ENCODE results near the gene ARHGEF9. TPM values are rescaled to one million over a fixed set of nuclear protein-coding genes. Genes with fewer than 3 reads are reported as not detected.

The ARHGEF9 gene
- total RNA-seq, 2 experiments from 2014 or later, result 16.5 to 19.4 TPM

DNA sequence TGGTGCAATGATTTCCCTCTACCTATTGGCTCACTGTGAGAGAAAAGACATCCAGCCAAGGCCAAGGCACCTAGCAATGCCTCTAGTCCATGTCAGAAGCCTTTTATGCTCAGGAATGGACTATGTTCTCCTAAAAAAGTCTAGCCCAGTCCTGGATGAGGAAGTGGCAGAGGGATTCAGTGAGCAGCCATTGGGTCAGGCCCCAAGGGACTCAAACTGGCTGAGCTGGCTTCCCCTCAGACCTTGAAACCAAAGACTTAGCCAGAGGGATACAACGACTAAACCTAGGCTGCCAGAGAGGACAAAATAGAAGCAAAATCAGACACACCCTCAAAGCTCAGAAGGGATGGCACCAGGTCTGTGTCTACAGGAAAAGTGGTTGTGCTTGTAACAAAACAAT is 49.1 kb downstream of the ARHGEF9 start:
- ChIA-PET CTCF (no interaction called here), POLR2A (no interaction called here)
- H3K9me3 Mint-ChIP-seq, result no peaks in the 10 kb centered on the region
- H3K4me1 Mint-ChIP-seq (ENCODE audit: low read depth), result peaks cover 21% of the 10 kb centered on the region
- intact Hi-C loops (cut with micrococcal nuclease), result no loop called here
- H3K27ac Mint-ChIP-seq, result no peak overlapping the region
- ATAC-seq, result no peak
- no peak overlapping the region for H3K4me3 Mint-ChIP-seq
- H3K27me3 Mint-ChIP-seq, result no peaks in the 10 kb centered on the region
- no peaks in the 10 kb centered on the region for H3K36me3 Mint-ChIP-seq (ENCODE audit: low read depth)
- no peak for DNase-seq
- TF ChIP-seq, protein P1, sequence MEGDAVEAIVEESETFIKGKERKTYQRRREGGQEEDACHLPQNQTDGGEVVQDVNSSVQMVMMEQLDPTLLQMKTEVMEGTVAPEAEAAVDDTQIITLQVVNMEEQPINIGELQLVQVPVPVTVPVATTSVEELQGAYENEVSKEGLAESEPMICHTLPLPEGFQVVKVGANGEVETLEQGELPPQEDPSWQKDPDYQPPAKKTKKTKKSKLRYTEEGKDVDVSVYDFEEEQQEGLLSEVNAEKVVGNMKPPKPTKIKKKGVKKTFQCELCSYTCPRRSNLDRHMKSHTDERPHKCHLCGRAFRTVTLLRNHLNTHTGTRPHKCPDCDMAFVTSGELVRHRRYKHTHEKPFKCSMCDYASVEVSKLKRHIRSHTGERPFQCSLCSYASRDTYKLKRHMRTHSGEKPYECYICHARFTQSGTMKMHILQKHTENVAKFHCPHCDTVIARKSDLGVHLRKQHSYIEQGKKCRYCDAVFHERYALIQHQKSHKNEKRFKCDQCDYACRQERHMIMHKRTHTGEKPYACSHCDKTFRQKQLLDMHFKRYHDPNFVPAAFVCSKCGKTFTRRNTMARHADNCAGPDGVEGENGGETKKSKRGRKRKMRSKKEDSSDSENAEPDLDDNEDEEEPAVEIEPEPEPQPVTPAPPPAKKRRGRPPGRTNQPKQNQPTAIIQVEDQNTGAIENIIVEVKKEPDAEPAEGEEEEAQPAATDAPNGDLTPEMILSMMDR (IDR thresholded peaks at IDR 0.05), result no peak

DNA sequence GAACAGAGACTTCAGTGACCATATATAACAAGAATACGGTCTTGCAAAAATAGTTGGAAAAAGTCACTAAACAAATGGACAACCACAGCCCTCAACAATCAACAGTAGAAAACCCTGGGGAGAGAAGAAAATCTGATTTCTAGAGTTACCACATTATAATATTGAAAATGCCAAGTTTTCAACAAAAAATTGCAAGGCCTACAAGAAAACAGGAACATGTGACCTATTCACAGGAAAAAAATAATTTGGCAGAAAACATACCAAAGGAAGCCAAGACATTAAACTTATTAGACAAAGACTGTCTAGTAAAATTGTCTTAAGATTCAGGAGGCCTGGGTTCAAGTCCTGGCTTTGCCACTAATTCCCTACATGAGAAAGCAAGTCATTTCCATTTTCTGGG is 64.7 kb downstream of the ARHGEF9 start:
- ATAC-seq (no peak), DNase-seq (no peak)
- TF ChIP-seq, protein P1 (IDR thresholded peaks at IDR 0.05), result no peak
- H3K4me1 Mint-ChIP-seq (ENCODE audit: low read depth), result peaks cover 13% of the 10 kb centered on the region
- no peaks in the 10 kb centered on the region for H3K27me3 Mint-ChIP-seq
- H3K36me3 Mint-ChIP-seq (ENCODE audit: low read depth), result peaks cover 24% of the 10 kb centered on the region
- ChIA-PET CTCF (no interaction called here), POLR2A (no interaction called here)
- H3K9me3 Mint-ChIP-seq, result no peaks in the 10 kb centered on the region
- intact Hi-C loops (cut with micrococcal nuclease), result no loop called here
- no peak overlapping the region for H3K4me3 Mint-ChIP-seq
- no peak overlapping the region for H3K27ac Mint-ChIP-seq

DNA sequence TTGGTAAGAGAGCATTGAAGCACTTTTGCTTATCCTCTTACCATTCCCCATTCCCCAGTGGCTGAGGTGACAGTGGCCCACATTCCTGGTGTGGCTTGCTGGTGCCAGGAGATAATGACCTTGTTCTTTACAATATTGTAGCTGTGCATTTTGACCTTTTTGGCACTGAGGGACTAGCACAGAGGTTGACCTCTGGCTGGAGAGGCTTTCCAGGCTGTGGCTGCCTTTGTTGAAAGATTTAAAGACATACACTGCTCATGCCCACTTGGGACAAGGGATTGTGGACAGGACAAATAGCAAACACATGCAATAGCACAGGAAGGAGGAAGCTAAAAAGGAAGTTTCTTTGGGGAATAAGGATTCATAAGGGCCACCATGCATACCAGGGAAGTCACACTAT is 65.4 kb downstream of the ARHGEF9 start:
- Mint-ChIP-seq H3K4me3 (no peak overlapping the region), H3K36me3 (ENCODE audit: low read depth) (peaks cover 24% of the 10 kb centered on the region), H3K4me1 (ENCODE audit: low read depth) (peaks cover 12% of the 10 kb centered on the region), H3K9me3 (no peaks in the 10 kb centered on the region), H3K27me3 (no peaks in the 10 kb centered on the region), H3K27ac (no peak overlapping the region)
- no peak for DNase-seq
- ChIA-PET POLR2A (no interaction called here), CTCF (no interaction called here)
- intact Hi-C loops (cut with micrococcal nuclease), result no loop called here
- TF ChIP-seq, protein P1 (IDR thresholded peaks at IDR 0.05), result no peak
- ATAC-seq, result no peak

DNA sequence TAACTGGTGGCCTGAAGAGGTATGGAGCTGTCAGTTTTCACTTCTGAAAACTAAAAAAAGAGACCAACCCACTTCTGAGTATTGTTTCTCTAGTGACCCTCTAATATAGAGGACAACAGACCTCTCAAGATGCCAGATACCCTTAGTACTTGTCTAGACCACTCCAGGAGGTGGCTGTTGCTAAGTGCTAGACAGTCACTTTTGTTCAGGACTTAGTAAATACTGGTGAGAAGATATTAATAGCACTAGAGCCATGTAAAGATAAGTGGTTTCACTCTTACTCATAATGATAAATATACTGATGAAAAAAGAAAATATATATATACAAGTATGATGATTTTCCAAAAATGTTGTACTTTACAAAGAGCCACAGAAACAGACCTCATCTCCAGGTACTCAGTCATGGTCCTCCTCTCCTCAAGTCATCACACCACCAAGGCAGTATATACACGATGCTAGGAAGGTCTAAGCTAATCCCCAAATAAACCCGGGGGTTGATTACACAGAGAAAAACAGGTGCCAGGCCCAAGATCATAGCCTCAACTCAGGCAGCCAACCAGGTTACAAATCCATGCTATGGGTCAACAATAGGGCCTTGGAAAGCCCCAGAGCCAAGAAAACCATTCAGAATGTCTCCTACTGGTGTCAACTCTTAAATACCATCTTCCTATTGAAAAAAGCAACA is 66.9 kb downstream of the ARHGEF9 start:
- H3K27ac Mint-ChIP-seq, result no peak overlapping the region
- peaks cover 32% of the 10 kb centered on the region for H3K36me3 Mint-ChIP-seq (ENCODE audit: low read depth)
- no peaks in the 10 kb centered on the region for H3K27me3 Mint-ChIP-seq
- ATAC-seq, result no peak
- ChIA-PET CTCF (no interaction called here), POLR2A (no interaction called here)
- H3K9me3 Mint-ChIP-seq, result no peaks in the 10 kb centered on the region
- no peaks in the 10 kb centered on the region for H3K4me1 Mint-ChIP-seq (ENCODE audit: low read depth)
- no peak overlapping the region for H3K4me3 Mint-ChIP-seq
- intact Hi-C loops (cut with micrococcal nuclease), result no loop called here
- TF ChIP-seq, protein P1 (IDR thresholded peaks at IDR 0.05), result no peak
- DNase-seq, result no peak

DNA sequence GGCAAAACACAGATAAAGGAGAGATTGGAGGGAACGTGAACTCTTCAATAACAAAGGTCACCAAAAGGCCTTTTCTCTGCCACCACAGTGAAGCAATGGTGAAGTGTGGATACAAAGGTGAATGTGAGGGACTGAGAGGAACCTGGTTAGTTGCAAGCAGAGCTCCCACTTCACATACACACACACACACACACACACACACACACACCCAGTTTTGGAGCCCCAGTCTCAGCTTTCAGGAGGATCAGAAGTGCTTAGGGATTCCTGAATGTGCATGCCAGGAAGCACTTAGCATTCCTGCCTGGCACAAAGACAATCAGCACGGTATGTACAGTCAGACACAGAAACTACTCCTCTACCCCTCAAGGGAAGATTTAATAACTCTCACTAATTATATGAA is 71.5 kb downstream of the ARHGEF9 start:
- ATAC-seq, result no peak
- intact Hi-C loops (cut with micrococcal nuclease), result no loop called here
- H3K9me3 Mint-ChIP-seq, result no peaks in the 10 kb centered on the region
- H3K4me1 Mint-ChIP-seq (ENCODE audit: low read depth), result peaks cover 3% of the 10 kb centered on the region
- TF ChIP-seq, protein P1 (IDR thresholded peaks at IDR 0.05), result no peak
- H3K27me3 Mint-ChIP-seq, result no peaks in the 10 kb centered on the region
- no peak overlapping the region for H3K4me3 Mint-ChIP-seq
- DNase-seq, result no peak
- CTCF ChIA-PET, result no interaction called here
- peaks cover 35% of the 10 kb centered on the region for H3K36me3 Mint-ChIP-seq (ENCODE audit: low read depth)
- POLR2A ChIA-PET, result interaction anchor here (1.7 kb wide), 1 partner anchor 16 kb away, joined by 4 read pairs; no protein-coding TSS in a partner anchor
- no peak overlapping the region for H3K27ac Mint-ChIP-seq

Data from activated CD8-positive, alpha-beta T cell treated with anti-CD3 and anti-CD28 coated beads for 36 hours (primary cell).